H1 (cell line): Measurements from ENCODE around the gene OMA1. TPM values are rescaled to one million over a fixed set of nuclear protein-coding genes. Genes with fewer than 3 reads are reported as not detected.

ENCODE experiments used
- CBX8 ChIP-seq: fragments of 300-800, 300-1000 bp; sonication (generic); IDR thresholded peaks from 2 replicates; pipeline ENCODE4 v1.7.1; 2016; ENCODE audit warnings: low read depth, low read length, borderline replicate concordance
- CHD2 ChIP-seq: IDR thresholded peaks from 2 replicates; pipeline ENCODE4 v1.6.1; 2012; ENCODE audit warnings: low read length, improper control_type of control experiment
- SRF ChIP-seq: IDR thresholded peaks from 2 replicates; pipeline ENCODE4 v1.6.1; 2011; ENCODE audit warnings: mild to moderate bottlenecking, low read depth, low read length, moderate library complexity
- USF2 ChIP-seq: IDR thresholded peaks from 2 replicates; pipeline ENCODE4 v1.6.1; 2011; ENCODE audit warnings: low read length, improper control_type of control experiment
- polyA plus RNA-seq, 7 experiments: library from polyadenylated mRNA; depleted of rRNA in 3 of 7; stranded (reverse) in 5 of 7; unstranded in 2 of 7; fragments of >200 nt in 5 of 7; fragments of 200-250 nt in 2 of 7; gene quantifications; 1 replicate in 5 of 7; 2 replicates in 1 of 7; 4 replicates in 1 of 7; pipeline versions ENCODE4 v1.2.1 to v1.2.3, GENCODE V29; 2011 to 2013; ENCODE audit warnings: missing spikeins in 2 of 7, mixed read lengths in 2 of 7
- total RNA-seq: library from RNA; stranded (reverse); fragmentation: NEBNext Ultra II Directional; extraction: Animal tissue kit (Norgen Biotek cat#: 25700); gene quantifications from 2 replicates; pipeline ENCODE4 v1.2.1, GENCODE V29; 2021

OMA1 gene
- total and polyA plus RNA-seq, 2 of the 8 experiments (the other 6 are each of a cell fraction or from before 2014, with no cell fraction given): 7.7 to 11.7 TPM

GRCh38 chr1:58561633-58562032 lies 15.1 kb upstream of the OMA1 start (continued):
- TF ChIP-seq USF2: no peak
- TF ChIP-seq CBX8: no peak
- no peak for TF ChIP-seq CHD2
- no peak for TF ChIP-seq SRF
